GM18870 (cell line): ENCODE data around the gene HMGB1.

Experiments used
- ATAC-seq: cut with Tn5 transposase; IDR thresholded peaks from one replicate; pipeline ENCODE4 v1.9.1; 2021; ENCODE audit warnings: moderate library complexity; ENCODE audit not compliant: unreplicated experiment

The HMGB1 gene

GRCh38 chr13:30431269-30431940 lies 34.3 kb downstream of the HMGB1 start:
- ATAC-seq = peak; percentile 38

GRCh38 chr13:30429721-30430694 lies 35.7 kb downstream of the HMGB1 start:
- ATAC-seq = peak; percentile 70

- no peak for ATAC-seq
Observed at GRCh38 chr13:30429235-30429634, 36.5 kb downstream of the HMGB1 start.

- ATAC-seq = no peak
Observed at GRCh38 chr13:30423891-30424290, 41.8 kb downstream of the HMGB1 start.

GRCh38 chr13:30422054-30422839 lies 43.5 kb downstream of the HMGB1 start, which contains the start of gene UBE2L5:
Gene UBE2L5 (plus strand): TSS chr13:30422493. CDS start chr13:30427991, 5,498 bp downstream.
- ATAC-seq = no peak

GRCh38 chr13:30421093-30422053 lies 44.4 kb downstream of the HMGB1 start:
- ATAC-seq = no peak

- ATAC-seq = no peak
Observed at GRCh38 chr13:30418717-30419459, 46.8 kb downstream of the HMGB1 start.

- ATAC-seq = no peak
Observed at GRCh38 chr13:30418075-30418716, 47.5 kb downstream of the HMGB1 start.

GRCh38 chr13:30416471-30416870 lies 49.3 kb downstream of the HMGB1 start:
- no peak for ATAC-seq

- peak; percentile 84 for ATAC-seq
Observed at GRCh38 chr13:30415430-30416030, 50.2 kb downstream of the HMGB1 start.

GRCh38 chr13:30413842-30414241 lies 51.9 kb downstream of the HMGB1 start:
- ATAC-seq = no peak

- ATAC-seq = no peak
Observed at GRCh38 chr13:30412346-30412745, 53.4 kb downstream of the HMGB1 start.

- ATAC-seq = no peak
Observed at GRCh38 chr13:30410705-30411125, 55.0 kb downstream of the HMGB1 start.

GRCh38 chr13:30409886-30410704 lies 55.6 kb downstream of the HMGB1 start:
- no peak for ATAC-seq

- peak; percentile 84 for ATAC-seq
Observed at GRCh38 chr13:30408319-30409101, 57.2 kb downstream of the HMGB1 start.

- ATAC-seq = no peak
Observed at GRCh38 chr13:30406779-30407416, 58.8 kb downstream of the HMGB1 start.
